H9 (cell line): Measurements from ENCODE around the gene SKIC8. TPM values are rescaled to one million over a fixed set of nuclear protein-coding genes. Genes with fewer than 3 reads are reported as not detected.

Source experiments
- DNase-seq: peaks from one replicate; pipeline ENCODE4 v3.0.0-alpha.2; 2017
- H2AFZ ChIP-seq: one replicate; pipeline ENCODE4 v1.6.1; 2013; ENCODE audit warnings: mild to moderate bottlenecking, low read length, control low read depth, moderate library complexity
- H2AK5ac ChIP-seq: 2 replicates; pipeline ENCODE4 v1.6.1; 2013; ENCODE audit warnings: low read length, control low read depth, mixed read lengths; ENCODE audit not compliant: insufficient read length
- H2BK120ac ChIP-seq: one replicate; pipeline ENCODE4 v1.6.1; 2013; ENCODE audit warnings: low read depth, mild to moderate bottlenecking, low read length, control low read depth, inconsistent platforms; ENCODE audit not compliant: poor library complexity, severe bottlenecking
- H2BK12ac ChIP-seq: 2 replicates; pipeline ENCODE4 v1.6.1; 2013; ENCODE audit warnings: low read length, control low read depth, mixed read lengths, low read depth; ENCODE audit not compliant: insufficient read length
- H2BK15ac ChIP-seq: 2 replicates; pipeline ENCODE4 v1.6.1; 2013; ENCODE audit warnings: low read depth, low read length, control low read depth
- H2BK20ac ChIP-seq: one replicate; pipeline ENCODE4 v1.6.1; 2013; ENCODE audit warnings: low read depth, mild to moderate bottlenecking, low read length, control low read depth, inconsistent platforms; ENCODE audit not compliant: poor library complexity, severe bottlenecking
- H2BK5ac ChIP-seq: 2 replicates; pipeline ENCODE4 v1.6.1; 2013; ENCODE audit warnings: low read length, control low read depth, mixed read lengths; ENCODE audit not compliant: insufficient read length
- H3K14ac ChIP-seq: 2 replicates; pipeline ENCODE4 v1.6.1; 2013; ENCODE audit warnings: low read length, control low read depth; ENCODE audit not compliant: insufficient read depth
- H3K18ac ChIP-seq: 2 replicates; pipeline ENCODE4 v1.6.1; 2013; ENCODE audit warnings: low read depth, mild to moderate bottlenecking, mixed read lengths, low read length, control low read depth; ENCODE audit not compliant: insufficient read length
- H3K23ac ChIP-seq: 2 replicates; pipeline ENCODE4 v1.6.1; 2013; ENCODE audit warnings: low read length, control low read depth, mixed read lengths, low read depth; ENCODE audit not compliant: insufficient read length
- H3K23me2 ChIP-seq: 2 replicates; pipeline ENCODE4 v1.6.1; 2013; ENCODE audit warnings: low read depth, mild to moderate bottlenecking, mixed read lengths, low read length, control low read depth; ENCODE audit not compliant: insufficient read length, poor library complexity, severe bottlenecking
- H3K27ac ChIP-seq: 2 replicates; pipeline ENCODE4 v1.5.1; 2013; ENCODE audit warnings: low read length, control low read depth, mixed read lengths, low read depth; ENCODE audit not compliant: insufficient read length
- H3K27me3 ChIP-seq: 2 replicates; pipeline ENCODE4 v1.6.1; 2013; ENCODE audit warnings: low read length, control low read depth, inconsistent platforms; ENCODE audit not compliant: insufficient read depth
- H3K4ac ChIP-seq: 2 replicates; pipeline ENCODE4 v1.6.1; 2013; ENCODE audit warnings: low read depth, mild to moderate bottlenecking, control low read depth, inconsistent platforms, low read length, moderate library complexity
- H3K4me1 ChIP-seq: 2 replicates; pipeline ENCODE4 v1.6.1; 2013; ENCODE audit warnings: low read length, control low read depth, inconsistent platforms; ENCODE audit not compliant: insufficient read depth
- H3K4me2 ChIP-seq: 2 replicates; pipeline ENCODE4 v1.6.1; 2013; ENCODE audit warnings: low read length, control low read depth, mixed read lengths; ENCODE audit not compliant: insufficient read length, insufficient read depth
- H3K56ac ChIP-seq: 2 replicates; pipeline ENCODE4 v1.6.1; 2013; ENCODE audit warnings: low read depth, mild to moderate bottlenecking, mixed read lengths, low read length, control low read depth; ENCODE audit not compliant: insufficient read length
- H3K79me1 ChIP-seq: 2 replicates; pipeline ENCODE4 v1.6.1; 2013; ENCODE audit warnings: low read depth, mild to moderate bottlenecking, moderate library complexity, low read length, control low read depth, inconsistent platforms; ENCODE audit not compliant: insufficient read depth, poor library complexity, severe bottlenecking
- H3K79me2 ChIP-seq: 2 replicates; pipeline ENCODE4 v1.6.1; 2013; ENCODE audit warnings: low read length, control low read depth, inconsistent platforms; ENCODE audit not compliant: insufficient read depth
- H3K9ac ChIP-seq: 2 replicates; pipeline ENCODE4 v1.6.1; 2013; ENCODE audit warnings: low read length, control low read depth, mixed read lengths; ENCODE audit not compliant: insufficient read length; ENCODE audit errors: extremely low read depth
- H3K9me3 ChIP-seq: one replicate; pipeline ENCODE4 v1.6.1; 2013; ENCODE audit warnings: low read depth, low read length, inconsistent platforms; ENCODE audit not compliant: control insufficient read depth
- H3T11ph ChIP-seq: one replicate; pipeline ENCODE4 v1.6.1; 2013; ENCODE audit warnings: mild to moderate bottlenecking, low read length, control low read depth, inconsistent platforms
- H4K20me1 ChIP-seq: one replicate; pipeline ENCODE4 v1.6.1; 2013; ENCODE audit not compliant: control insufficient read depth, insufficient read length, insufficient read depth
- H4K5ac ChIP-seq: 2 replicates; pipeline ENCODE4 v1.6.1; 2013; ENCODE audit warnings: low read depth, mild to moderate bottlenecking, mixed read lengths, low read length, control low read depth; ENCODE audit not compliant: insufficient read length
- H4K8ac ChIP-seq: replicated peaks from 2 replicates; pipeline ENCODE4 v1.6.1; 2013; ENCODE audit warnings: low read length, control low read depth, mixed read lengths, low read depth; ENCODE audit not compliant: insufficient read length
- H4K91ac ChIP-seq: 2 replicates; pipeline ENCODE4 v1.6.1; 2013; ENCODE audit warnings: low read depth, mild to moderate bottlenecking, moderate library complexity, mixed read lengths, low read length, control low read depth; ENCODE audit not compliant: insufficient read length
- H3K27ac Mint-ChIP-seq, 3 experiments: 2 replicates in 2 of 3; 3 replicates in 1 of 3; pipeline ENCODE4 v1.8.0; 2020 to 2021; ENCODE audit warnings: mixed read lengths in 3 of 3, mild to moderate bottlenecking in 1 of 3, moderate library complexity in 1 of 3
- H3K27me3 Mint-ChIP-seq: 2 replicates; pipeline ENCODE4 v1.8.0; 2021; ENCODE audit warnings: low read depth, mild to moderate bottlenecking, moderate library complexity, mixed read lengths
- H3K36me3 Mint-ChIP-seq, 3 experiments: 2 replicates in 2 of 3; 3 replicates in 1 of 3; pipeline ENCODE4 v1.8.0; 2020 to 2021; ENCODE audit warnings: low read depth in 3 of 3, mixed read lengths in 3 of 3; ENCODE audit not compliant: insufficient read depth in 1 of 3
- H3K4me1 Mint-ChIP-seq, 2 experiments: 2 replicates each; pipeline ENCODE4 v1.8.0; 2020; ENCODE audit warnings: mixed read lengths in 2 of 2
- H3K4me3 Mint-ChIP-seq, 2 experiments: 2 replicates in 1 of 2; 3 replicates in 1 of 2; pipeline ENCODE4 v1.8.0; 2020 to 2021; ENCODE audit warnings: mild to moderate bottlenecking in 2 of 2, mixed read lengths in 2 of 2, moderate library complexity in 1 of 2
- H3K9me3 Mint-ChIP-seq, 2 experiments: 2 replicates in 1 of 2; 3 replicates in 1 of 2; pipeline ENCODE4 v1.8.0; 2020; ENCODE audit warnings: mild to moderate bottlenecking in 2 of 2, mixed read lengths in 2 of 2, moderate library complexity in 1 of 2
- WGBS: extraction: QIAGEN DNeasy Blood & Tissue Kit; methylation state at CpG from one replicate; pipeline ENCODE4 v1.1.7; 2013; ENCODE audit warnings: missing lambda C conversion rate, low lambda C conversion rate, mixed read lengths; ENCODE audit not compliant: insufficient read length; ENCODE audit errors: extremely low coverage; 5-methylcytosine and 5-hydroxymethylcytosine counted together
- total RNA-seq: library from RNA; stranded (reverse); gene quantifications from 2 replicates; pipeline ENCODE4 v1.2.1, GENCODE V29; 2021
- TF ChIP-seq, protein P1 (sequence below): fragments of 200-600 bp; sonication (generic); conservative IDR thresholded peaks from 3 replicates; pipeline ENCODE4 v1.8.0; 2021; ENCODE audit warnings: antibody characterized with exemption, mild to moderate bottlenecking

The SKIC8 gene
- total RNA-seq, 1 experiment from 2014 or later, result 45.6 TPM

- no peaks in the 10 kb centered on the region for H3K79me1 ChIP-seq
- TF ChIP-seq, protein P1, sequence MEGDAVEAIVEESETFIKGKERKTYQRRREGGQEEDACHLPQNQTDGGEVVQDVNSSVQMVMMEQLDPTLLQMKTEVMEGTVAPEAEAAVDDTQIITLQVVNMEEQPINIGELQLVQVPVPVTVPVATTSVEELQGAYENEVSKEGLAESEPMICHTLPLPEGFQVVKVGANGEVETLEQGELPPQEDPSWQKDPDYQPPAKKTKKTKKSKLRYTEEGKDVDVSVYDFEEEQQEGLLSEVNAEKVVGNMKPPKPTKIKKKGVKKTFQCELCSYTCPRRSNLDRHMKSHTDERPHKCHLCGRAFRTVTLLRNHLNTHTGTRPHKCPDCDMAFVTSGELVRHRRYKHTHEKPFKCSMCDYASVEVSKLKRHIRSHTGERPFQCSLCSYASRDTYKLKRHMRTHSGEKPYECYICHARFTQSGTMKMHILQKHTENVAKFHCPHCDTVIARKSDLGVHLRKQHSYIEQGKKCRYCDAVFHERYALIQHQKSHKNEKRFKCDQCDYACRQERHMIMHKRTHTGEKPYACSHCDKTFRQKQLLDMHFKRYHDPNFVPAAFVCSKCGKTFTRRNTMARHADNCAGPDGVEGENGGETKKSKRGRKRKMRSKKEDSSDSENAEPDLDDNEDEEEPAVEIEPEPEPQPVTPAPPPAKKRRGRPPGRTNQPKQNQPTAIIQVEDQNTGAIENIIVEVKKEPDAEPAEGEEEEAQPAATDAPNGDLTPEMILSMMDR, result no peak
- no peak overlapping the region for H4K91ac ChIP-seq
- Mint-ChIP-seq H3K27me3 (peaks cover 18% of the 10 kb centered on the region), H3K4me1 (peaks cover 8 to 20% of the 10 kb centered on the region in 2 experiments), H3K36me3 (no peaks in the 10 kb centered on the region; a peak in 1 of 7 replicates), H3K27ac (no peak overlapping the region), H3K4me3 (no peak overlapping the region), H3K9me3 (no peaks in the 10 kb centered on the region)
- no peaks in the 10 kb centered on the region for H3K4me1 ChIP-seq
- no peak overlapping the region for H3K14ac ChIP-seq
- H2BK20ac ChIP-seq, result no peak overlapping the region
- no peak overlapping the region for H3K4ac ChIP-seq
- H2BK120ac ChIP-seq, result no peak overlapping the region
- WGBS, result no CpG with 5 or more reads among the region's 5 CpGs
- no peak overlapping the region for H2BK15ac ChIP-seq
- no peak overlapping the region for H4K8ac ChIP-seq
- no peak overlapping the region for H3K18ac ChIP-seq
- H2BK12ac ChIP-seq, result no peak overlapping the region
- no peak overlapping the region for H3K56ac ChIP-seq
- no peaks in the 10 kb centered on the region for H4K20me1 ChIP-seq
- H2AFZ ChIP-seq, result no peak overlapping the region
- no peak overlapping the region for H3T11ph ChIP-seq
- H3K27ac ChIP-seq, result no peak overlapping the region
- H3K4me2 ChIP-seq, result no peak overlapping the region
- no peak for DNase-seq
- peaks cover 6% of the 10 kb centered on the region for H3K23me2 ChIP-seq
- no peaks in the 10 kb centered on the region for H3K9me3 ChIP-seq
- no peak overlapping the region for H3K23ac ChIP-seq
- no peak overlapping the region for H3K9ac ChIP-seq
- no peak overlapping the region for H4K5ac ChIP-seq
- H3K79me2 ChIP-seq, result peaks cover 5% of the 10 kb centered on the region; the same call in 1 of the 2 replicates
- H2AK5ac ChIP-seq, result no peak overlapping the region
- H2BK5ac ChIP-seq, result no peak overlapping the region
- no peaks in the 10 kb centered on the region for H3K27me3 ChIP-seq
Measured at GRCh38 chr15:78302579-78303312, 3.3 kb upstream of the SKIC8 start.
